H7 (cell line): ENCODE measurements around the gene NRXN2. TPM values are rescaled to one million over a fixed set of nuclear protein-coding genes. Genes with fewer than 3 reads are reported as not detected.

Experiments used
- DNase-seq: peaks from one replicate; pipeline ENCODE4 v3.0.0; 2012
- H3K27me3 ChIP-seq: 2 replicates; pipeline ENCODE4 v1.6.0; 2011; ENCODE audit warnings: mild to moderate bottlenecking, low read length; ENCODE audit not compliant: control insufficient read depth, insufficient read depth
- H3K36me3 ChIP-seq: replicated peaks from 2 replicates; pipeline ENCODE4 v1.5.1; 2011; ENCODE audit warnings: low read length; ENCODE audit not compliant: control insufficient read depth, insufficient read depth
- H3K4me3 ChIP-seq: 2 replicates; pipeline ENCODE4 v1.5.1; 2011; ENCODE audit warnings: low read depth, mild to moderate bottlenecking, control low read depth, low read length, moderate library complexity; ENCODE audit not compliant: insufficient read depth
- total RNA-seq: library from RNA; depleted of rRNA; stranded (reverse); fragments of >200 nt; shearing (Covaris generic); gene quantifications from 2 replicates; pipeline ENCODE4 v1.2.3, GENCODE V29; 2014

Gene NRXN2
- total RNA-seq, 1 experiment from 2014 or later: 1.9 TPM

DNA sequence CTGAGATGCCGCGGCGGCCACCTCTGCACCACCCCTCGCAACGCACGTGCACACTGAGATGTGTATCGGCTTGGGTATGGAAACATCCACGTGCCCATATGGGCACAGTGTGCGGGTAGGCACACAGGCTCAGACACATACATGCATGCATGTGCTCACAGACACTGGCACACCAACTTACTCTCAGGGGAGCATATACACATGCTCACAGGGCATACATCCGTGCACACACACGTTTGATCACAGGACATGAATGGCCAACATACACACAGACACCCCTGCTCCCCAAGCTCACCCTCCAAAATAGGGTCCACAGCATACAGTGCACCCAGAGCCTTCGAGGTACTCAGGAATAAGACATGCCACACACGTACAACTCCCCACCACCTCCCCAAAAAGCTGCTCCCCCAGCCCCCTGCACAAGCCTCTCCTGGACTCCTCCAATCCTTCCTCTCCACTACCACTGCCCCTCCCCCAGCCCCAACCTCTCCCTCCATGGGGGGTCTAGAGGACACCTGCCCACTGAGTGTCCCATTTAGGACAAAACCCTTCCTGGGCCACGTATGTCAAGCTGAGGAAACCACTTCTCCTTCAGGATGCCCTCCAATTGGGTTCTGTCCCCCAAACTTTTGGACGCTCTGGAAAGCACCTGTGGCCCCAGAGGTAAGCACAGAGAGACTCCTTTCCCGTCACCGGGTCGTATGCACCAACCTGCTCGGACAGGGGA lies 78.9 kb downstream of the NRXN2 start:
- Histone ChIP-seq H3K4me3 (peak overlapping the region; percentile 53), H3K27me3 (peaks cover 74% of the 10 kb centered on the region), H3K36me3 (no peaks in the 10 kb centered on the region)
- DNase-seq: peak; percentile 60

- H3K36me3 ChIP-seq: no peaks in the 10 kb centered on the region
- peak overlapping the region; percentile 53 for H3K4me3 ChIP-seq
- peaks cover 78% of the 10 kb centered on the region for H3K27me3 ChIP-seq
- peak; percentile 96 for DNase-seq
Measured at GRCh38 chr11:64643256-64643881, 79.6 kb downstream of the NRXN2 start.

DNA sequence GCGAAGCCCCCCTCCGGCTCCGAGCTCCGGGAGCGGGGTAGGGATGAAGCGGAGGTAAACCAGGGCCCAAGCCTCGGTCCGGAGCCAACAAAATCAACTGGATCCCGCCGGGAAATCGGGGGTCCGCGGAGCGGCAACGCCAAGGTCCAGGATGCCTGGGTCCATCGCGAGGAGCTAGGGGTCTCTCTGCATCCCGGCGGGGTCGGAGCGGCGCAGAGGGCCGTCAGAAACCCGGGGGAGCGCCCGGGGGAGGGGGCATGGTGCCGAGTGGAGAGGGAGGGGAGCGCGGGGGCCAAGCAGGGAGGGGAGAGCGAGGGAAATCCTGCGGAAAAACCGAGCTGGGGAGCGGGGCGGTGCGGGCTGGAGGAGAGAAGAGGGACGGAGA lies 80.1 kb downstream of the NRXN2 start:
- H3K4me3 ChIP-seq: peak overlapping the region; percentile 53

GRCh38 chr11:64642418-64642735 lies 80.6 kb downstream of the NRXN2 start:
- Histone ChIP-seq H3K27me3 (peaks cover 84% of the 10 kb centered on the region), H3K36me3 (no peaks in the 10 kb centered on the region), H3K4me3 (peak overlapping the region; percentile 29; the same call in 1 of the 2 replicates)
- DNase-seq: no peak

More for the DNA sequence above, 80.1 kb downstream of the NRXN2 start:
- peaks cover 82% of the 10 kb centered on the region for H3K27me3 ChIP-seq
- DNase-seq: peak; percentile 76
- no peaks in the 10 kb centered on the region for H3K36me3 ChIP-seq

DNA sequence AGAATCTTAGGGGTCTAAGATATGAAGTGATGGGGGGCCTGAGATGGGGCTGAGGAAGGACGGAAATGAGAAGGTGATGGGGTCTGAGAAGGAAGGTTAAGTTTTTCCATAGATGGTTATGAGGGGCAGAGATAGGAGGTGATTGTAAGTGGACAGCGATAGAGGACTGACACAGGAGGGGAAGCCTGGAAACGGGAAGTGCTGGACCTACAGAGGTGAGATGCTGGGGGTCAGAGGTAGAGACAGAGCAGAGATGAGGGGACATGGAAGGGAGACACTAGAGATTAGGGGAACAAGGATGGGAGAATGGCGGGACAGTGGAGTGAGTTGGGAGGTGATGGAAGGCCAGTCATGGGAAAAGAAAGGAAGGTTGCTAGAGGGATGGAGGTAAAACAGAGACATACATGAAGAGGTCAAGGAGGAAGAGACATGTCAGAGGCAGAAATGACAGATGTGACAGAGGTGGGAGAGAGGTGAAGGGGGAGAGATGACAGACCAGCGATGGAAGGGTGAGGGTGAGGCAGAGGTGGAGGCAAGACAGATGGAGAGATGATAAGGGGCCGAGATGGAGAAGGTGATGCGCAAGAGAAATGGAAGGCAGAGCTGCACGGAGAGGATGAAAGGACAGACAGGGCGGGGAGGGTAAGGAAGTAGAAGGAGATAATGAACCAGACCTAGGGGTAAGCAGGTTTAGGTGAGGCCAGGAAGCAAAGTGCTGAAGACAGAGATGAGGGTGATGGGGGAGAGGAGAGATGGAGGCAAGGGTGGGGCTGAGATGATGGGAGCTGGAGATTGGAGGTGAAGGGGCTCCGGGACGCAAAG lies 81.2 kb downstream of the NRXN2 start:
- no peaks in the 10 kb centered on the region for H3K36me3 ChIP-seq
- no peak for DNase-seq
- peak overlapping the region; percentile 29; the same call in 1 of the 2 replicates for H3K4me3 ChIP-seq
- H3K27me3 ChIP-seq: peaks cover 90% of the 10 kb centered on the region

GRCh38 chr11:64639885-64640284 lies 83.1 kb downstream of the NRXN2 start:
- DNase-seq: no peak
- H3K36me3 ChIP-seq: no peaks in the 10 kb centered on the region
- peaks cover 75% of the 10 kb centered on the region for H3K27me3 ChIP-seq
- H3K4me3 ChIP-seq: no peak overlapping the region

GRCh38 chr11:64638829-64639228 lies 84.2 kb downstream of the NRXN2 start:
- no peak for DNase-seq
- H3K36me3 ChIP-seq: no peaks in the 10 kb centered on the region
- no peak overlapping the region for H3K4me3 ChIP-seq
- H3K27me3 ChIP-seq: peaks cover 65% of the 10 kb centered on the region

- DNase-seq: peak; percentile 93
- Histone ChIP-seq H3K27me3 (peaks cover 62% of the 10 kb centered on the region), H3K4me3 (peak overlapping the region; percentile 48), H3K36me3 (no peaks in the 10 kb centered on the region)
Measured at GRCh38 chr11:64638018-64638665, 84.9 kb downstream of the NRXN2 start.

GRCh38 chr11:64637334-64638017 lies 85.5 kb downstream of the NRXN2 start:
- DNase-seq: peak; percentile 57
- Histone ChIP-seq H3K27me3 (peaks cover 56% of the 10 kb centered on the region), H3K4me3 (peak overlapping the region; percentile 48), H3K36me3 (no peaks in the 10 kb centered on the region)

DNA sequence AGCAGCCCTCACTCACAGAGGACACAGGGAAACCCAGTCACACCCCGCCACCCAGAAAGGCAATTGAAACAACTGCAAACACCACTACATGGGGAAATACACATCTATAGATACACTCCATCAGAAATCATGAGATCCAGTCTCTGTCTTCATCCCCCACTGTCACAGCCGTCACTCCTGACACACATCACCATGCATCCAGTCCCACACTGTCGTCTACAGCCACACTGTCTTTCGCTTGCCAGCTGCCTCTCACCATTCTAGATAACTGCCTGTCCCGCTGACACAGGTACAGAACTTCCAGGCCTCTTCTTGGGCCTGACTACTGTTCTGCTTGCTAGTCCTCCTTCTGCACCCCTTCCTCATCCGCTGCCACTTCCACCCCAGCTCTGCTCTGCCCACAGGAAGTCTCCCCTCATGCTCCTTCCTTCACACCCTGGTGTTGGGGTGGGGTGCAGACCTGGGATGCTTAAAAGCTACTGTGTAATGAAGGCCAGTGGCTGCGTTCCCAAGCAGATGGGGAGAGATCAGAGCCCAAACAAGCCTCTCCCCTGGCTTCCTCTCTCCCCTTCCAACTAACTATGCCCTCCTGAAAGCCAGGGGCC lies 89.3 kb downstream of the NRXN2 start:
- DNase-seq: no peak
- no peak overlapping the region for H3K4me3 ChIP-seq
- H3K27me3 ChIP-seq: peaks cover 29% of the 10 kb centered on the region
- no peaks in the 10 kb centered on the region for H3K36me3 ChIP-seq

DNA sequence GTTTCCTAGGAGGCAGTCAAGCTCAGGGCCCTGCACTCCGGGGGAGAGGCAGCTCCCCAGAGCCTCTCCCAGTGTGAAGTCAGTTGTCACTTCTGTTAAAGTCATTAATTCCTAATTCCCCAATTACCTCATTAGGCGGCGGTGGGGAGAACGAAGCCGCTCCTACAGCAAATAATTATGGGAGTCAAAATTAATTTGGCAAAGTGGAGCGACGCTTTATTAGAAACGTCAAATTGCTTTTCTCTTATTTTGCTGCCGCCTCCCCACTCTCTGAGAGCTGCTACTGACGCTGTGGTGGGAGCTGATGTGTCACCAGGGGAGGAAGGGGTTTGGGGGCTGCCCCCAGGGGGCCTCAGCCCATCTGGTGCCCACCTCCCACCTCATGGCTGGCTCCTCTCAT lies 90.3 kb downstream of the NRXN2 start:
- Histone ChIP-seq H3K27me3 (peaks cover 19% of the 10 kb centered on the region), H3K36me3 (no peaks in the 10 kb centered on the region), H3K4me3 (no peak overlapping the region)
- DNase-seq: no peak

DNA sequence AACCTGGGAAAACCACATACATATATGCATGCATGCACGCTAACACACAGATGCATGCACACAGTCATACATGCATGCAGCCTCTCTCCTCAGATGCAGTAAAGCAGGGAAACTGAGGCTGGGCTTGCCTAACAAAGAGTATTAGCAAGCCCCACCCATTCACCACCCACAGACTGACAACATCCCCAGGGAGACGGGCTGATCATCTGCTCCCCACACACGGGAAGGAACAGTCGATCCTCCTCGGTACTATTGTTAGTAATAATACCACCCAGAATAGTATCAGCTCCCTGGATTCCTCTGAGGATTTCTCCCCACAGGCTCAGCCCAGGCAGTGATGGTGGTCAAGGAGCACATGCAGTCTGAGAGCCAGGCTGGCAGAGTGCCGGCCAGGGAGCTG lies 90.8 kb downstream of the NRXN2 start:
- no peak overlapping the region for H3K4me3 ChIP-seq
- peaks cover 19% of the 10 kb centered on the region for H3K27me3 ChIP-seq
- H3K36me3 ChIP-seq: no peaks in the 10 kb centered on the region
- DNase-seq: no peak

- Histone ChIP-seq H3K36me3 (no peaks in the 10 kb centered on the region), H3K27me3 (peaks cover 13% of the 10 kb centered on the region), H3K4me3 (no peak overlapping the region)
- DNase-seq: no peak
Measured at GRCh38 chr11:64631675-64632074, 91.3 kb downstream of the NRXN2 start.
